GM12801 (cell line): ENCODE data around the gene DPP9.

Experiments used
- CTCF ChIP-seq: IDR thresholded peaks from one replicate; pipeline ENCODE4 v1.5.1; 2011; ENCODE audit warnings: control low read depth; ENCODE audit not compliant: insufficient read length; ENCODE audit errors: extremely low read depth

DPP9 gene

GRCh38 chr19:4662812-4663211 is 60.8 kb downstream of the DPP9 start:
- TF ChIP-seq CTCF, result no peak

GRCh38 chr19:4662020-4662695 is 61.5 kb downstream of the DPP9 start:
- TF ChIP-seq CTCF, result no peak

- TF ChIP-seq CTCF, result no peak
Observed at GRCh38 chr19:4660993-4661392, 62.6 kb downstream of the DPP9 start.

GRCh38 chr19:4660181-4660791 is 63.4 kb downstream of the DPP9 start:
- no peak for TF ChIP-seq CTCF

GRCh38 chr19:4657835-4658234 is 65.8 kb downstream of the DPP9 start:
- no peak for TF ChIP-seq CTCF

GRCh38 chr19:4657262-4657661 is 66.4 kb downstream of the DPP9 start:
- TF ChIP-seq CTCF, result no peak

GRCh38 chr19:4656102-4656501 is 67.5 kb downstream of the DPP9 start:
- no peak for TF ChIP-seq CTCF
